Measurements from ENCODE around the gene YTHDF2.
"Not testable (repeated sequence)": the region's sequence is repeated elsewhere in the genome, so short reads cannot be mapped to it uniquely, and the experiment has no call there.

The YTHDF2 gene

GRCh38 chr1:28761189-28761588 lies 24.4 kb downstream of the YTHDF2 start:
- DNase-seq = no peak

DNA sequence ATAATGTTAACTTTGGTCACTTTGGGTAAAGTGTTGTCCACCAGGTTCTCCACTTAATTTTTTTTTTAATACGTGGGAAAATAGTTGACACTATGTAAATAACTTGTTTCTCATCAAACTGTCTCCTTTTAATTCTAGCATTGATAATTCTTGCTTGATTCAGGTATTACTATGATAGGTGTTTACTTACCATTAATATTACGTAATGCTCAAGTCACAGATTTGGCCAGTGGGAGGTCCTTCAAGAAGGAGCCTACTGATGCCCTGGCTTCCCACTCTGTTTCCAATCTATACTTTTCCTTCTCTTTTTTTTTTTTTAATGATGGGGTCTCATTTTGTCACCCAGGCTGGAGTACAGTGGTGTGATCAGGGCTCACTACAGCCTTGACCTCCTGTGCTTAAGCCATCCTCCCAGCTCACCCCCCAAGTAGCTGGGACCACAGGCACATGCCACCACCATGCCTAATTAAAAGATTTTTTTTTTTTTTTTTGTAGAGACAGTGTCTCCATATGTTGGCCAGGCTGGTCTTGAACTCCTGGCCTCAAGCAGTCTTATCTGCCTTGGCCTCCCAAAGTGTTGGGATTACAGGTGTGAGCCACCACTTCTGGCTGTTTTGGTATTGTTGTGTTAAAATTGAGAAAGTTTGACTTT lies 29.9 kb downstream of the YTHDF2 start:
- no peak for DNase-seq

DNA sequence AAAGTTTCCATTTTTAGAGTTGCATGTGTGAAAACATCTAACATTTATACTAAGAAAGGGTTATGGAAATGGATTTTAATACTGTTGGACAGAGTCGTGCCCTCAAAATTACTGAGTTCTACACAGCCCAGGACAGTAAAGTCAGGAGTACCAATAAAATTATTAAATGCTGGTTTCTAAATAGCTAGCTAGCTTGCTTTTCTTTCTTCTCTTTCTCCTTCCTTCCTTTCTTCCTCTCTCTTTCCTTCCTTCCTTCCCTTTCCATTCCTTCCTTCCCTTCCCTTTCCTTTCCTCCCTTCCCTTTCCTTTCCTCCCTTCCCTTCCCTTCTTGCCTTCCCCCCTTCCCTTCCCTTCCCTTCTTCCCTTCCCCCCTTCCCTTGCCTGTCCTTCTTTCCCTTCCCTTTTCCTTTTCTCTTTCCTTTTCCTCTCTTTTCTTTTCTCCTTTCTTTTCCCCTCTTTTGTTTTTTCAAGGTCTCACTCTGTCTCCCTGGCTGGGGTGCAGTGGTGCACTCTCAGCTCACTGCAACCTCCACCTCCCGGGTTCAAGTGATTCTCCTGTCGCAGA lies 33.9 kb downstream of the YTHDF2 start:
- no peak for DNase-seq

- DNase-seq = not testable (repeated sequence)
These were observed 35.2 kb downstream of the YTHDF2 start for GRCh38 chr1:28771921-28772320.

DNA sequence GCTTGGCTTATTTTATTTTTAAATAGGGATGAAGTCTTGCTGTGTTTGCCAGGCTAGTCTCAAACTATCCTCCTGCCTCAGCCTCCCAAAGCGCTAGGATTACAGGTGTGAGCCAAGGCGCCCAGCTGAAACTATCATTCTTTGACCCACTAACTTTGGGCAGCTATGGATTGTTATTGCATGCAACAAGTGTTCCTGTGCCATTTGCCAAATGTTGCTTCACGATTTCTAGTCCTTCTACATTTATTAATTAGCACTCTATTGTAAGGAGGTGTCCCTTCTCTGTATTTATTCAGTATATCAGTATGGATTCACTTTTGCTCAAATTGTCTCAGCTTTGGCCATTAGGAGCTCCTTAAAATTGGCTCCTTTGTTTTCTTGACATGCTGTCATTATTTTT lies 36.4 kb downstream of the YTHDF2 start:
- DNase-seq = no peak

DNA sequence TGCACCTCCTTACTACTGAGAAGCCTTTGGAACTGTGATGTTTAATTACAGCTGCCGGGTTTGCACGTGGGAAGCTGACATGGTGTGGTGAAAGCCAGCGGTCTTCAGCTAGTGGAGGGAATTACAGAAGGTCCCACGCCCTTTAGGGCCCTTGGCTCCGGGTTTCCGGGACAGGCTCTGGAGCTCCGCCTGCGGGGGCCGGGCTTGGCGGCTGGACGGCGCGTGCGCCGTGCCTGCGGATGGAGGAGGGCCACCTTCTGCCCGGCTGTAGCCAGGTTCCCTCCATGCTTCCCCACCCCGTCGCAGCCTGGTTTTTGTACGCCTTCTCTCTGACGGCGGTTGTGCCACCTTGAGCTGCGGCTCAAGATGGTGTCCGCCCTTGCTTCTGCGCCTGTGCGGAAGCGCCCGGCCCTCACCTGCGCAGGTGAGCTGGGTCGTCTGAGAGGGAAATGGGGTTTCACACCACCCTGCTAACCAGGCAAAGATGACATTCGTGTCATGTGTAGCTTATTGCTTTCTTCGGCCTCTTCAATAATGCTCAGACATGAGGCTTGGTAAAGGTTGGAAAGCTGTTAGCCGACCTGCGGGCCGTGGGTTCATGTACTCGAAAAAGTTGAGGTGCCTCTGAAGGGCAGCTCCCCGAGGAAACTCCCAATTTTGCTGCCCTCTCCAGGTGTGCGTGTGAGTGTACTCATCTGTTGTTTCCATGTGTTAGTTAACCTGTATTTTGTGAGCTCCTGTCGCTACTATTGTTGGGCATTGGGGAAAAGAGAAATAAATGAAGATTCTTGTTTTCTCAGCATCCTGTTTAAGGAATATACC lies 38.6 kb downstream of the YTHDF2 start:
- DNase-seq = peak; percentile 27 to 35

DNA sequence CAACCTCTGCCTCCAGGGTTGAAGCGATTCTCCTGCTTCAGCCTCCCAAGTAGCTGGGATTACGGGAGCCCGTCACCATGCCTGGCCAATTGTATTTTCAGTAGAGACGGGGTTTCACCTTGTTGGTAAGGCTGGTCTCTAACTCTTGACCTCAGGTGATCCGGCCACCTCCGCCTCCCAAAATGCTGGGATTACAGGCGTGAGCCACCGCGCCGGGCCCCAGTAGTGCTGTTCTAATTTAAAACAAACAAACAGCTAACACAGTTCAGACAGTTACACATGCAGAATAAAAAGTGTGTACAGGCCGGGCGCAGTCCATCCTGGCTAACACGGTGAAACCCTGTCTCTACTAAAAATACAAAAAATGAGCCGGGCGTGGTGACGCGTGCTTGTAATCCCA lies 39.6 kb downstream of the YTHDF2 start:
- no peak for DNase-seq

DNA sequence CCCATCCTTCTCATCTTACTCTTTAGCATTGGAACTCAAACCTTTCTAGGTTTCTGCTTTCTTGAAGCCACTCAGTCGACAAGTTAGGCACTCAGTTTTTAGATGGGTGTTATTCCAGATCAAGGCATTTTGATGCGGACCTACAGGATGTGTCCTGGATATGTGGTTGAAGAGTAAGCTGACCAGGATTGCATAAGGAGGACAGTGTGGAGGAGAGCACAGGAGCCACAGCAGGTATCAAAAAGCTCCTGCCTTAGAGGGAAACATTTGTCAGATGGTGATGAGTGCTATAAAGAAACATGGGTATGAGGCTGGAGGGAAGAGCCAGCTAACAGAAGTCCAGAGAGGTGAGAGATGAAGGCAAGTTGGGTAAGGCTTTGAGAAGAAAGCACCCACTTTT lies 41.3 kb downstream of the YTHDF2 start:
- DNase-seq = no peak

DNA sequence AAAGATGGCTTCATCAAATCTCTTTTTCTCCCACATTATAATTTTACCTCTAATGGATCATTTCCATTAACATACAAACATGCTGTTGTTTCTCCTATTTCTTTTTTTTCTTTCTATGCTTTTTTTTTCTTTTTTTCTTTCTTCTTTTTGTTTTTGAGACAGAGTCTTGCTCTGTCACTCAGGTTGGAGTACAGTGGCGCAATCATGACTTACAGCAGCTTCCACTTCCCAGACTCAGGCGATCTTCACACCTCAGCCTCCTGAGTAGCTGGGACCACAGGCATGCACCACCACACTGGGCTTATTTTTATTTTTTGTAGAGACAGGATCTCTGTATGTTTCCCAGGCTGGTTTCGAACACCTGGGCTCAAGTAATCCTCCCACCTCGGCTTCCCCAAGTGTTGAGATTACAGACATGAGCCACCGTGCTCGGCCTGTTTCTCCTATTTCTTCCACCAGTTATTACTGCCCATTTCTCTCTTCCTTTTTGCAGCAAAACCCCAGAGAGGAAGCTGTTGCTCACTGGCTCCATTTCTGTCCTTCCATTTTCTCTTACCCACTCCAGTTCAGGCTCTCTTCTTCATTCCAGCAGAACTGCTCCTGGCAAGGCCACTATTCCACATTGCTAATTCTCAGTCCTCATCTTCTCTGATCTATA lies 43.1 kb downstream of the YTHDF2 start:
- no peak for DNase-seq

- DNase-seq = no peak
These were observed 44.6 kb downstream of the YTHDF2 start for GRCh38 chr1:28781305-28781704.

GRCh38 chr1:28782011-28782410 lies 45.3 kb downstream of the YTHDF2 start:
- DNase-seq = no peak

- no peak for DNase-seq
These were observed 46.6 kb downstream of the YTHDF2 start for GRCh38 chr1:28783363-28783762.

- DNase-seq = no peak
These were observed 52.7 kb downstream of the YTHDF2 start for GRCh38 chr1:28789412-28789811.

GRCh38 chr1:28789816-28790215 lies 53.1 kb downstream of the YTHDF2 start:
- no peak for DNase-seq

- no peak for DNase-seq
These were observed 53.8 kb downstream of the YTHDF2 start for GRCh38 chr1:28790377-28791035.

GRCh38 chr1:28791929-28792328 lies 55.2 kb downstream of the YTHDF2 start:
- DNase-seq = not testable (repeated sequence)

- no peak for DNase-seq
These were observed 55.9 kb downstream of the YTHDF2 start for GRCh38 chr1:28792644-28793121.

GRCh38 chr1:28794582-28794981 lies 57.8 kb downstream of the YTHDF2 start:
- DNase-seq = not testable (repeated sequence)

GRCh38 chr1:28796352-28797211 lies 59.8 kb downstream of the YTHDF2 start:
- no peak for DNase-seq

- DNase-seq = no peak
These were observed 63.6 kb downstream of the YTHDF2 start for GRCh38 chr1:28800324-28800723.

DNA sequence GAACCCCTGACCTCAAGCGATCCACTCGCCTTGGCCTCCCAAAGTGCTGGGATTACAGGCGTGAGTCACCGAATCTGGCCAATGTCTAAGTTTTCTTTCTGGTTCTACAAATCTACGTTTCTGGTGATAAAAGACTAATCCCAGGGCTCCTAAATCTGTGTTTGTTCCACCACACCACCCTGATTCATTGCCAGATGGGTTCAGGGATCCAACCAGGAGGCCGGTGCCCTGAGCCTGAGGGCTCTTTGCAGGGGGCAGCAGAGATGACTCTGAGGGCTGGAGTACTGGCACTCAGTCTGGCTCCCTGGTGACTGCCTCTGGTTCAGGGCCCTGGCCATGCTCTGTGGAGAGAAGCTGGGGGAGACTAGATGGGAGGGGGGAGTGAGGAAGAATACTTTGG lies 64.7 kb downstream of the YTHDF2 start:
- no peak for DNase-seq

GRCh38 chr1:28803051-28803450 lies 66.3 kb downstream of the YTHDF2 start:
- no peak for DNase-seq

Data from activated CD4-positive, alpha-beta T cell treated with anti-CD3 and anti-CD28 coated beads, Interleukin-2, amount 50 U/mL, for 4 hours (primary cell).